ENCODE results near the gene ZNF644. TPM values are rescaled to one million over a fixed set of nuclear protein-coding genes. Genes with fewer than 3 reads are reported as not detected.

ZNF644 gene
- total RNA-seq, 1 experiment from 2014 or later, result 55.9 TPM

DNA sequence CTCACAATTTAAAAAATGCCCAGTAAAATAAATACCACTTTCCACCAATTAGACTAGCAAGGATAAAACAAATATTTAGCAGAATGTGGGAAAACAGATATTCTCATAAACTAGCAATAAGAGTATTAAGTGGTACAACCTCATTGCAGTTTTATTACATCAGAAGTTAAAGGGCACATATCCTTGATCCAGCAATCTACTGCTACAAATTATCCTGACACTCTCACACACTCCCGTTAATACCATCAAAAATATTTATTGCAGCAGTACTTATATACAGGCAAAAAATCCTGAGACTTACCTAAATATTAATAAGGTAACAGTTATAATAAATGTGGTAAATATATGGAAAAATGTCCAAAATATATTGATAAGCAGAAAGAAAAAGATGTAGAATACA lies 44.3 kb downstream of the ZNF644 start:
- POLR2A ChIA-PET, result no interaction called here
- intact Hi-C loops (cut with micrococcal nuclease), result no loop called here
- H3K9me3 ChIP-seq (ENCODE audit: control insufficient read depth in 1 of 2, insufficient read depth in 1 of 2, low read depth in 1 of 2, low read length in 2 of 2), result no peaks in the 10 kb centered on the region
- H3K27me3 ChIP-seq (ENCODE audit: insufficient read depth, low read length), result no peaks in the 10 kb centered on the region
- H3K79me2 ChIP-seq (ENCODE audit: insufficient read depth, low read length), result peaks cover 88% of the 10 kb centered on the region
- DNase-seq (ENCODE audit: low read depth, low spot score), result no peak
- no peak for TF ChIP-seq ELF1 (IDR thresholded peaks at IDR 0.05; ENCODE audit: borderline replicate concordance, low read depth)
- TF ChIP-seq ZFX (IDR thresholded peaks at IDR 0.05), result no peak
- TF ChIP-seq, protein P1, sequence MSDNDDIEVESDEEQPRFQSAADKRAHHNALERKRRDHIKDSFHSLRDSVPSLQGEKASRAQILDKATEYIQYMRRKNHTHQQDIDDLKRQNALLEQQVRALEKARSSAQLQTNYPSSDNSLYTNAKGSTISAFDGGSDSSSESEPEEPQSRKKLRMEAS (IDR thresholded peaks at IDR 0.05), result no peak
- no peak for TF ChIP-seq SRF (IDR thresholded peaks at IDR 0.05; ENCODE audit: low read depth)
- TF ChIP-seq FOSL1 (IDR thresholded peaks at IDR 0.05; ENCODE audit: low read depth), result no peak
- no peak for TF ChIP-seq SP1 (IDR thresholded peaks at IDR 0.05; ENCODE audit: low read depth)
- no peak for TF ChIP-seq ZNF274 (IDR thresholded peaks at IDR 0.05; ENCODE audit: low read depth, low read length)
- TF ChIP-seq EZH2 (IDR thresholded peaks at IDR 0.05), result no peak
- TF ChIP-seq POLR2A (IDR thresholded peaks at IDR 0.05; ENCODE audit: borderline replicate concordance, extremely low read depth, insufficient read depth, insufficient read length), result no peak
- TF ChIP-seq, protein P2, sequence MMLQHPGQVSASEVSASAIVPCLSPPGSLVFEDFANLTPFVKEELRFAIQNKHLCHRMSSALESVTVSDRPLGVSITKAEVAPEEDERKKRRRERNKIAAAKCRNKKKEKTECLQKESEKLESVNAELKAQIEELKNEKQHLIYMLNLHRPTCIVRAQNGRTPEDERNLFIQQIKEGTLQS (IDR thresholded peaks at IDR 0.05), result no peak
- no peak for TF ChIP-seq JUND (IDR thresholded peaks at IDR 0.05)
- TF ChIP-seq, protein P3, sequence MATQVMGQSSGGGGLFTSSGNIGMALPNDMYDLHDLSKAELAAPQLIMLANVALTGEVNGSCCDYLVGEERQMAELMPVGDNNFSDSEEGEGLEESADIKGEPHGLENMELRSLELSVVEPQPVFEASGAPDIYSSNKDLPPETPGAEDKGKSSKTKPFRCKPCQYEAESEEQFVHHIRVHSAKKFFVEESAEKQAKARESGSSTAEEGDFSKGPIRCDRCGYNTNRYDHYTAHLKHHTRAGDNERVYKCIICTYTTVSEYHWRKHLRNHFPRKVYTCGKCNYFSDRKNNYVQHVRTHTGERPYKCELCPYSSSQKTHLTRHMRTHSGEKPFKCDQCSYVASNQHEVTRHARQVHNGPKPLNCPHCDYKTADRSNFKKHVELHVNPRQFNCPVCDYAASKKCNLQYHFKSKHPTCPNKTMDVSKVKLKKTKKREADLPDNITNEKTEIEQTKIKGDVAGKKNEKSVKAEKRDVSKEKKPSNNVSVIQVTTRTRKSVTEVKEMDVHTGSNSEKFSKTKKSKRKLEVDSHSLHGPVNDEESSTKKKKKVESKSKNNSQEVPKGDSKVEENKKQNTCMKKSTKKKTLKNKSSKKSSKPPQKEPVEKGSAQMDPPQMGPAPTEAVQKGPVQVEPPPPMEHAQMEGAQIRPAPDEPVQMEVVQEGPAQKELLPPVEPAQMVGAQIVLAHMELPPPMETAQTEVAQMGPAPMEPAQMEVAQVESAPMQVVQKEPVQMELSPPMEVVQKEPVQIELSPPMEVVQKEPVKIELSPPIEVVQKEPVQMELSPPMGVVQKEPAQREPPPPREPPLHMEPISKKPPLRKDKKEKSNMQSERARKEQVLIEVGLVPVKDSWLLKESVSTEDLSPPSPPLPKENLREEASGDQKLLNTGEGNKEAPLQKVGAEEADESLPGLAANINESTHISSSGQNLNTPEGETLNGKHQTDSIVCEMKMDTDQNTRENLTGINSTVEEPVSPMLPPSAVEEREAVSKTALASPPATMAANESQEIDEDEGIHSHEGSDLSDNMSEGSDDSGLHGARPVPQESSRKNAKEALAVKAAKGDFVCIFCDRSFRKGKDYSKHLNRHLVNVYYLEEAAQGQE (IDR thresholded peaks at IDR 0.05; ENCODE audit: low read depth), result no peak
- CTCF ChIA-PET, result interaction anchor here (2.0 kb wide), 1 partner anchor 13 kb away, joined by 5 read pairs; no protein-coding TSS in a partner anchor
- H4K20me1 ChIP-seq (ENCODE audit: insufficient read depth), result no peaks in the 10 kb centered on the region
- RAD21 ChIA-PET (ENCODE audit: low non-redundant PET in 1 of 2, low total read pairs in 2 of 2, uncharacterized antibody in 2 of 2, unreplicated experiment in 2 of 2), result no interaction called here
- no peak overlapping the region for H3K27ac ChIP-seq (ENCODE audit: low read depth, low read length)
- no peak for ATAC-seq
- BruUV-seq (replicated peaks), result no TSS peak
- no peak overlapping the region for H3K4me3 ChIP-seq (replicated peaks in 1 of 2; ENCODE audit: low read depth in 1 of 2, low read length in 2 of 2)
- no peaks in the 10 kb centered on the region for H3K9me2 ChIP-seq (ENCODE audit: insufficient read depth)
- H3K4me2 ChIP-seq (ENCODE audit: low read length), result no peak overlapping the region
- no peak overlapping the region for H3K9ac ChIP-seq (ENCODE audit: low read length)
- H2AFZ ChIP-seq (ENCODE audit: low read depth, low read length, poor library complexity, severe bottlenecking), result no peak overlapping the region
- H3K36me3 ChIP-seq (ENCODE audit: control insufficient read depth in 1 of 2, insufficient read depth in 2 of 2, low read length in 2 of 2), result peaks cover 2 to 9% of the 10 kb centered on the region in 2 experiments; a peak in 1 of 4 replicates
- peaks cover 0 to 12% of the 10 kb centered on the region in 2 experiments; a peak in 1 of 4 replicates for H3K4me1 ChIP-seq (ENCODE audit: control insufficient read depth in 1 of 2, insufficient read depth in 2 of 2, low read length in 2 of 2)
